Keratinocyte (primary cell): ENCODE results near the gene SRSF4. TPM values are rescaled to one million over a fixed set of nuclear protein-coding genes. Genes with fewer than 3 reads are reported as not detected.

Experiments
- DNase-seq: peaks from one replicate; pipeline ENCODE4 v3.0.0-alpha.2; 2011; ENCODE audit warnings: low read depth, missing footprints, low spot score
- FAIRE-seq: peaks from 2 replicates; lab custom pipeline; 2011; peaks lifted over from hg19 to GRCh38; lab: Jason Lieb, UNC
- H2AFZ ChIP-seq: 2 replicates; pipeline ENCODE4 v1.6.0; 2012; ENCODE audit warnings: low read length, control low read depth, inconsistent platforms; ENCODE audit not compliant: control insufficient read depth
- H3K27ac ChIP-seq: 2 replicates; pipeline ENCODE4 v1.5.1; 2011; ENCODE audit warnings: low read length; ENCODE audit not compliant: control insufficient read depth, insufficient read depth
- H3K27me3 ChIP-seq: 3 replicates; pipeline ENCODE4 v1.6.0; 2011; ENCODE audit warnings: low read length; ENCODE audit not compliant: control insufficient read depth, insufficient read depth; ENCODE audit errors: extremely low read depth
- H3K36me3 ChIP-seq, 2 experiments: 2 replicates in 1 of 2; 3 replicates in 1 of 2; pipeline ENCODE4 v1.5.1; 2011; ENCODE audit warnings: low read length in 2 of 2, mild to moderate bottlenecking in 1 of 2; ENCODE audit not compliant: control insufficient read depth in 2 of 2, insufficient read depth in 2 of 2; ENCODE audit errors: extremely low read depth in 1 of 2
- H3K4me1 ChIP-seq: 3 replicates; pipeline ENCODE4 v1.5.1; 2011; ENCODE audit warnings: low read length; ENCODE audit not compliant: control insufficient read depth, insufficient read depth; ENCODE audit errors: extremely low read depth
- H3K4me2 ChIP-seq: 3 replicates; pipeline ENCODE4 v1.6.0; 2011; ENCODE audit warnings: low read depth, low read length; ENCODE audit not compliant: control insufficient read depth, insufficient read depth; ENCODE audit errors: extremely low read depth
- H3K4me3 ChIP-seq, 3 experiments: fragments of 200-600 bp in 1 of 3; sonication (generic) in 1 of 3; 2 replicates in 2 of 3; 3 replicates in 1 of 3; pipeline ENCODE4 v1.5.1; 2011 to 2016; ENCODE audit warnings: low read length in 3 of 3, mild to moderate bottlenecking in 3 of 3, control low read depth in 2 of 3, inconsistent platforms in 1 of 3, low read depth in 1 of 3, mixed read lengths in 1 of 3, mixed run types in 1 of 3, moderate library complexity in 1 of 3; ENCODE audit not compliant: control insufficient read depth in 2 of 3, insufficient read depth in 2 of 3; ENCODE audit errors: extremely low read depth in 1 of 3
- H3K79me2 ChIP-seq: 2 replicates; pipeline ENCODE4 v1.6.0; 2012; ENCODE audit warnings: low read length; ENCODE audit not compliant: control insufficient read depth, insufficient read depth
- H3K9ac ChIP-seq: 3 replicates; pipeline ENCODE4 v1.6.0; 2011; ENCODE audit warnings: low read length; ENCODE audit not compliant: control insufficient read depth, insufficient read depth; ENCODE audit errors: extremely low read depth
- H3K9me1 ChIP-seq: 3 replicates; pipeline ENCODE4 v1.6.0; 2011; ENCODE audit warnings: low read length; ENCODE audit not compliant: control insufficient read depth, insufficient read depth; ENCODE audit errors: extremely low read depth
- H3K9me3 ChIP-seq: 2 replicates; pipeline ENCODE4 v1.5.1; 2012; ENCODE audit warnings: low read depth, low read length; ENCODE audit not compliant: control insufficient read depth
- H4K20me1 ChIP-seq: 3 replicates; pipeline ENCODE4 v1.6.0; 2011; ENCODE audit warnings: low read length; ENCODE audit not compliant: control insufficient read depth, insufficient read depth; ENCODE audit errors: extremely low read depth
- EZH2 ChIP-seq: IDR thresholded peaks from one replicate; pipeline ENCODE4 v1.6.1; 2012; ENCODE audit warnings: inconsistent platforms, mild to moderate bottlenecking, low read length, moderate library complexity
- dilution Hi-C: fragments of 300-500 bp; cut with MboI; formaldehyde crosslinking; loops from one replicate; pipeline ENCODE4 v1.7.0; 2020; ENCODE audit warnings: low sequenced_read_pairs; ENCODE audit not compliant: extremely low pct_ligation_motif_present
- polyA plus RNA-seq, 5 experiments: library from polyadenylated mRNA; depleted of rRNA in 3 of 5; stranded (reverse) in 3 of 5; stranded (forward) in 1 of 5; unstranded in 1 of 5; fragments of >200 nt; gene quantifications; 1 replicate in 1 of 5; 2 replicates in 3 of 5; 3 replicates in 1 of 5; pipeline versions ENCODE4 v1.2.1 to v1.2.3, GENCODE V29; 2011 to 2012; ENCODE audit warnings: missing spikeins in 2 of 5, low read depth in 1 of 5, low replicate concordance in 1 of 5
- TF ChIP-seq, protein P1 (sequence below), 3 experiments: IDR thresholded peaks in 1 of 3; conservative IDR thresholded peaks in 1 of 3; optimal IDR thresholded peaks in 1 of 3; 2 replicates in 2 of 3; 3 replicates in 1 of 3; pipeline versions ENCODE3 to v1.5.1; 2011; ENCODE audit warnings: low read length in 3 of 3, mild to moderate bottlenecking in 3 of 3, moderate library complexity in 2 of 3, control low read depth in 1 of 3, inconsistent platforms in 1 of 3; ENCODE audit not compliant: insufficient read depth in 2 of 3; ENCODE audit errors: extremely low read depth in 1 of 3

Gene SRSF4
- polyA plus RNA-seq, 1 donor (not counting 4 experiments of a cell fraction or from before 2014, with no cell fraction given), result 51.0 TPM

DNA sequence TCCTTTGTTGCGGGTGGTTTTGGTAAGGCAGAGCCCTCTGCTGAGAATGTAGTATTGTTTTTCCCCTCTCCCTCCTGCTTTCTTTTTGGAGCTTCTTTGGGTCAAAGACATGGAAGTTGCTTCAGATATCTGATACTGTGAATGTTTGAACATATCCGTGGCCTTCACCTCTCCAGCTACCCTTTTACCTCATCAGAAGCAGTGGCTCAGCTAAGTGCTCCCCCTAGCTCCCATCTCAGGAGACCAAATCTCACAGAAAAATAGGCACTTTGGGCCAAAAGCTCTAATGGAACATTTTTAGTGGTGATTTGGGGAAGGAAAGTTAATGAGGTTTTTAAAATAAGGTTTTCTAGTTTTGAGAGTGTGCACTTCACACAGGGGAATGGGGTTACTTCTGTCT, 64.3 kb downstream of the SRSF4 start:
- no peak for TF ChIP-seq EZH2
- TF ChIP-seq, protein P1, sequence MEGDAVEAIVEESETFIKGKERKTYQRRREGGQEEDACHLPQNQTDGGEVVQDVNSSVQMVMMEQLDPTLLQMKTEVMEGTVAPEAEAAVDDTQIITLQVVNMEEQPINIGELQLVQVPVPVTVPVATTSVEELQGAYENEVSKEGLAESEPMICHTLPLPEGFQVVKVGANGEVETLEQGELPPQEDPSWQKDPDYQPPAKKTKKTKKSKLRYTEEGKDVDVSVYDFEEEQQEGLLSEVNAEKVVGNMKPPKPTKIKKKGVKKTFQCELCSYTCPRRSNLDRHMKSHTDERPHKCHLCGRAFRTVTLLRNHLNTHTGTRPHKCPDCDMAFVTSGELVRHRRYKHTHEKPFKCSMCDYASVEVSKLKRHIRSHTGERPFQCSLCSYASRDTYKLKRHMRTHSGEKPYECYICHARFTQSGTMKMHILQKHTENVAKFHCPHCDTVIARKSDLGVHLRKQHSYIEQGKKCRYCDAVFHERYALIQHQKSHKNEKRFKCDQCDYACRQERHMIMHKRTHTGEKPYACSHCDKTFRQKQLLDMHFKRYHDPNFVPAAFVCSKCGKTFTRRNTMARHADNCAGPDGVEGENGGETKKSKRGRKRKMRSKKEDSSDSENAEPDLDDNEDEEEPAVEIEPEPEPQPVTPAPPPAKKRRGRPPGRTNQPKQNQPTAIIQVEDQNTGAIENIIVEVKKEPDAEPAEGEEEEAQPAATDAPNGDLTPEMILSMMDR (optimal IDR thresholded peaks at IDR 0.05 in 1 of 3, IDR thresholded peaks at IDR 0.05 in 1 of 3, conservative IDR thresholded peaks at IDR 0.05 in 1 of 3; ENCODE audit: extremely low read depth in 1 of 3, insufficient read depth in 2 of 3, low read length in 3 of 3), result peak in 1 of 3 experiments; percentile 15
- Histone ChIP-seq H3K9me1 (no peaks in the 10 kb centered on the region), H3K4me1 (peaks cover 6% of the 10 kb centered on the region), H2AFZ (no peak overlapping the region), H3K4me3 (no peak overlapping the region), H3K4me2 (no peak overlapping the region), H3K9ac (no peak overlapping the region), H4K20me1 (no peaks in the 10 kb centered on the region), H3K27me3 (peaks cover 15% of the 10 kb centered on the region), H3K27ac (no peak overlapping the region), H3K79me2 (no peaks in the 10 kb centered on the region), H3K9me3 (no peaks in the 10 kb centered on the region), H3K36me3 (peaks cover 8 to 13% of the 10 kb centered on the region in 2 experiments)
- DNase-seq, result no peak
- dilution Hi-C loops, result no loop called here
- FAIRE-seq, result no peak

- DNase-seq (no peak), FAIRE-seq (no peak)
- Histone ChIP-seq H3K4me1 (no peaks in the 10 kb centered on the region), H3K27me3 (no peaks in the 10 kb centered on the region), H3K36me3 (peaks cover 8 to 13% of the 10 kb centered on the region in 2 experiments), H3K4me2 (no peak overlapping the region), H3K9me1 (no peaks in the 10 kb centered on the region), H3K9me3 (no peaks in the 10 kb centered on the region), H3K4me3 (no peak overlapping the region), H4K20me1 (no peaks in the 10 kb centered on the region), H3K27ac (no peak overlapping the region), H3K79me2 (no peaks in the 10 kb centered on the region), H2AFZ (no peak overlapping the region), H3K9ac (no peak overlapping the region)
- dilution Hi-C loops, result no loop called here
- TF ChIP-seq EZH2, result no peak
- TF ChIP-seq, protein P1 (optimal IDR thresholded peaks at IDR 0.05 in 1 of 3, IDR thresholded peaks at IDR 0.05 in 1 of 3, conservative IDR thresholded peaks at IDR 0.05 in 1 of 3; ENCODE audit: extremely low read depth in 1 of 3, insufficient read depth in 2 of 3, low read length in 3 of 3), result no peak
Observed at GRCh38 chr1:29114654-29115053, 67.0 kb downstream of the SRSF4 start.
